Ovary (tissue), 3 donors: ENCODE data around the gene ZNF326.
A peak's percentile ranks its signal among the peaks of the same experiment; 100 is the strongest.

Experiments used
- CTCF ChIP-seq, 3 donors: fragments of 450-650 bp in 2 of 3; fragments of 200-600 bp in 1 of 3; IDR thresholded peaks; one replicate each; pipeline versions ENCODE4 v1.5.1 to v1.8.0; 2016 to 2022; ENCODE audit warnings: antibody characterized with exemption in 3 of 3, mild to moderate bottlenecking in 1 of 3
- POLR2A ChIP-seq: fragments of 450-650 bp; IDR thresholded peaks from one replicate; pipeline ENCODE4 v1.6.1; 2017; ENCODE audit warnings: antibody characterized with exemption, mild to moderate bottlenecking, moderate library complexity
- donor health status: DM: no; HTN: no; CAD: no.

- TF ChIP-seq CTCF (IDR thresholded peaks at IDR 0.05) (peak; percentile 53 to 80 (median 74)), POLR2A (no peak)
Observed at GRCh38 chr1:89987159-89987819, 7.6 kb upstream of the ZNF326 start.
